Stimulated activated CD8-positive, alpha-beta memory T cell treated with anti-CD3 and anti-CD28 coated beads, Interleukin-12 subunit alpha, Interleukin-12 subunit beta, amount 100 ng/mL, for 1 hour (primary cell): Measurements from ENCODE around the gene GIGYF2.

Source experiments
- DNase-seq: peaks from one replicate; pipeline ENCODE4 v3.0.0-alpha.2; 2020; ENCODE audit warnings: low read depth

GIGYF2 gene

DNA sequence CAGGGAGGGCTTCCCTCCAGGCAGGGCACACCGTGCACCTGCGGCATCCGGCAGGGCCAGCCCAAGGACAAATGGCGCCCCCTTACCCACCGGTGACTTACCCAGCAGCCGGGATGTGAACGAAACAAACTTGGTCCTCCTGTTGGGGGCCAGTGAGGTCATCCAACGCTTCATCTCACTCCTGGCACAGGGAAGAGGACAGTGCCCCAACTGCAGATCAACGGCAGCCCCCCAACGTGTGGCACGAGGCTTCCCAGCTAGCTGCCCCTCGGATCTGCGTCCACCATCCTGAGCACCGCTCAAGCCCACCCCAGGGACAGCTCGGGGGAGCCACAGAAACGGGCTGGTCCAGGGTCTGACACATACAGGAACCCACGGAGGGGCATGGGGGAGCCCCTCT is 185.0 kb downstream of the GIGYF2 start:
- no peak for DNase-seq

DNA sequence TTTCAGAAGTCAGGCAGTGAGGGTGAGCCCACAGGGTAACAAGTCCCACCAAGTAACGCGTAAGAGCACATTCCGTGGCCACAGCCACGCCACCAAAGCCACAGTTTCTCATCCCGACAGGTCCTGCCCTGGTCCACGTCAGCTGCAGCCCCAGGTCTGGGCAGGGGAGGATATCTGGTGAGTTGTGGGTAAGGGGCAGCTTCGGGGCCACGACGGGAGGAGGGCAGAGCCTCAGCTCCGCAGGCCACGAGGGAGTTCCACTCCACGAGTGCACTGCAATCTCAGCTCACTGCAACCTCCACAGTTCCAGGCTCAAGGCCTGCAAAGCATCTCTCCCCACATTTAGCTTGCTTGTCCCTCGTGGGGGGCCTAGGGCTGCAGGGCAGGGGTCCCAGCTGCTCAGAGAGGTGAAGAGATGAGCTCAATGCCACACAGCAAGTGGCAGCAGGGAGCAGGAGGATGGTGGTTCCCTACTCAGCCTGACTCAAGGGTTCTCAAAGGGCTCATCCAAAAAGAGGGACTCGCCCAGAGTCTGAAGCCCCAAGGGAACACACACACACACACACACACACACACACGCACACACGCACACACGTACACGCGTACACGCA is 185.5 kb downstream of the GIGYF2 start:
- DNase-seq: no peak

GRCh38 chr2:232883116-232883721 is 186.1 kb downstream of the GIGYF2 start:
- DNase-seq: no peak

DNA sequence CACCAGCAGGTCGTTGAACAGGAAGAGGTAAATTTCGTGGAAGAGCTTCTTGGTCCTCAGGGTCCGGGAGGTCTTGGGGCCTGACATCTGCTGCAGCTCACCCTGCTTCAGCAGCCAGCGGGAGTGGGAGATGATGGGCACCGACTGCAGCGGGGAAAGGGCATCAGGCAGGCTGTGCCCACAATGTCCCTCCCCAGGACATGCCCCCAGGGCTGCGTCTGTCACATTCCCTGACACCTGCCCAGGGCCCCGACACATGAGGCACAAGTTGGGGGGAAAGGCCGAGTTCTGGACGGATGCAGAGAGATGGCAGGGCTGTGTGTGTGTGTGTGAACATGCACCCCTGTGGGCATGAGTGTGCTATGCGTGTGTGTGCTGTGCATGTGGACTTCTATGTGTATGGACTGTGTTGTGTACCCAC is 186.9 kb downstream of the GIGYF2 start:
- DNase-seq: no peak

DNA sequence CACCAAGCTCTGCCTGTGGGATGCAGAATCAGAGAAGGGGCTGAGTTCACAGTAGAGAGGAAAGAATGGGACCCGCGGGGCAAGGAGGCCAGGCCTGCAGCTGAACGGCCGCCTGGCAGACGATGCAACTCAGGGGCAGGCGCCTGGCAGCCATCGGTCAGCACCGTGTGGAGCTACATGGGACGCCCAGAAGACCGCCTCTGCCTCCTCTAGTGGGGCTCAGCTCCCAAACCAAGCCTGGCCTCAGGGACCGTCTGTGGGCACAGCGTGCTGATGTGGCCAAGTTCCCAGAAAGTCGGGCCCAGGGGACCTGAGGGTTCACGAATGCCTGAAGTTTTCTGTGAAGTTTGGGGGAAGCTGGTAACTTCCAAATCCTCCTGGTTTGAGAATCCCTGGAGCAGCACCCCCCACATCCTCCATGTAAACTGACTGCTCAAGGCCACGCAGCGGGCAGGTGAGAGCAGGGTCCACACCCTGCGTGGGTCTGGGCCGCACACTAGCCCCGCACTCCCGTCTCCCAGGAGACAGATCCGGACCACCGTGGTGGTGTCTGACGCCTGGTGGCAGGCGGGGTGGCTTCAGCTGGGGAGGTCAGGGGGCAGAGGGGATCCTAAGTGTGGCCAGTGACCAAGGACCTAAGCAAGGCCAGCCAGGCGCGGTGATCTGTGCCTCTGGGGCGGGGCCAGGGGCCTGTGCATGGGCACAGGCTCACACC is 187.6 kb downstream of the GIGYF2 start:
- no peak for DNase-seq

DNA sequence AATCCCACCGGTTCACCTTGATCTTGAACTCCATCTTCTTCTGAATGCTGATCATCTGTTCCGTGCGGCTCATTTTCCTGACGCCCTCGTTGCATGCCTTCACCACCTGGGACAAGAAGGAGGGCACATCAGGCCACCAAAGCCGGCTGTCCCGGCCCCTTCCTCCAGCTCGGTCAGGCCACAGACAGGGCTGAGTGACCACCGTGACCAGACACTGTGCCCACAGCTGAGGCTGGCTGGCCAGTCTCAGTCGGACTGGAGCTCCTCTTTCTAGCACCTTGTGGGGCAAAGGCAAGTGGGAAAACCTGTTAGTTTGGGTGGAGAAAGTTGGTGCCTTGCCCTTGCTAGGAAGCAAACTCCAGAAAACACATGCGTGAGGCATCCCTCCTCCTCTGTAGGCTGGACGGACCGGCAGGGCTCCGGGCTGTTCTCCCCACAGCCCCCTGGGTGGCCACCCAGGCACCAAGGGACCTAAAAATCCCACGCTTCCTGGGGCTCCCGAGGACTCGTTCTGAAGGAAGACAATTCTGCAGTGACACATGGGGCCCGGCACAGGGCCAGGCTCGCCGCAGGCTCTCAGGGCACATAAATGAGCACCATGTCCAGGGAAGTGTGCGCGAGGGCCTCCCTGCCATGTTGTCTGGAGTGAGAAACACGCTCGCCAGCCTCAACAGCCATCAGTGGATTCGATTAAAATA is 188.3 kb downstream of the GIGYF2 start:
- no peak for DNase-seq

DNA sequence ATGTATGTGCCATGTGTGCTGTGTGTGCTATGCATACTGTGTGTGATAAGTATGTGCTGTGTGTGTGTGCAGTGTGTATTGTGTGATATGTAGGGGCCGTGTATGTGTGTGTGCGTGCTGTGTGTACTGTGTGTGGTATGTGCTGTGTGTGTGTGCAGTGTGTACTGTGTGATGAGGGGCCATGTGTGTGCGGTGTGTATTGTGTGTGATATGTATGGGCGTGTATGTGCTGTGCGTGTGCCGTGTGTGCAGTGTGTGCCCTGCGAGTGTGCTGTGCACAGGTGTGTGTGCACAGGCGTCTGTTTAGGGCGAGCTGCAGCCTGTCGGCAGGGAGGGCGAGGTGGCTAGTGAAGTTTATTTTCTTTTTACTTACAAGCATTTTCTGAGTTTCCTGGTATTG is 189.0 kb downstream of the GIGYF2 start:
- DNase-seq: no peak

GRCh38 chr2:232886632-232887031 is 189.5 kb downstream of the GIGYF2 start:
- no peak for DNase-seq

- DNase-seq: no peak
Observed at GRCh38 chr2:232887171-232887850, 190.2 kb downstream of the GIGYF2 start.

DNA sequence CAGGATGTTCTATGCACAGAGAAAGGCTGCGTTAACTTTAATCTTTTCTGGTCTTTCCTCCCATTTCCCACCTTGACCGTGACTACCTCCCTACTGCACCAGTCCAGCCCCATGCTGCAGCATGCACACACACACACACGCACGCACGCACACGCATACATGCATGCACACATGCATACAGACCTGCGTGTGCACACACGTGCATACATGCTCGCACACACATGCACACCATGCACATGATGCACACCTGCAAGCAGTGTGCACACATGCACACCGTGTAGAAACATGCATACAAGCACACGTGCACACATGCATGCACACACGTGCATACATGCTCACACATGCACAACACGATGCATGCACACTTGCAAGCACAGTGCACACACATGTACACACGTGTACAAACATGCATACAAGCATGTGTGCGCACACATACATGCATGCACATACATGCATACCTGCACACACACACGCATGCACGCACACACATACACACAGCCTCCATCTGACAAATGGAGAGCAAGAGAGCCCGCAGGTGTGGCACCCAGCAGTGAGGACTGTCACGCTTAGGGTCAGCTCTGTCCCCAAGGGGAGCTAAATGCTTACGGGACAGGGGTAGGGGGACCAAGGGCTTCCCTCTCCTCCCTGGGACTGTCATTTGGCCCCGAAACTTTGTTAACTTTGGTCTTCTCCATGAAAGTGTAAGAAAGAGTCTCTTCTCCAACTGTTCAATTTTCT is 191.1 kb downstream of the GIGYF2 start:
- DNase-seq: no peak

DNA sequence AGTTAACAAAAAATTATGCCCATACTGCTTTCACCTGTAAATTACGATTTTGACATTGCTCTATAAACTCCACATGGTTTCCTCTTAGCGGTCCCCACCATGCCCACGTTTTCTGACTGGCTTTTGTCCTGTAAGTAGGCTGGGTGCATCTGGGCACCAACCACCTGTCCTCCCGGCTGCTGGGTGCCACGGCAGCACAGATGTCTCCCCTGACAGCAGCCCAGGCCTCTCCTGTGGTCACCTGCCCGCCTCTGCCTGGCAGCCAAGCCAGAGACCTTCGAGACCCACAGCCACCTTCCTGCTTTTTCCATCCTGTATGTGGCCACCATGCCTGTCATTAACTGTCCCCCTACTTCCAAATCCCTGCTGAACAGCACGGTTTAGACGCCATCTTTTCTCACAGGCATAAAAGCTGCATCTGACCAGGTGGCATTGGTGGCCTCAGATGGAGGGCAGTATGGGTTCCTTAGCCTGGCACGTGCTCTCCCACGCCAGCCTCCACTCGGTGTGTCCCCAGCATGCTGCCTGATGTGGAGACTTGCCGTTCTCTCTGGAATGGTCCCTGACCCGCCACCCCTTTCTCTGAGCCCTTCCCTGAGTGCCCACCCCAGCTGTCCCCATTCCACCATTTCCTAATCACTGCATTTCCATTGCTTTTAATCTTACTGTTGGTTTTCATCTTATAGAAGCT is 191.9 kb downstream of the GIGYF2 start:
- no peak for DNase-seq

GRCh38 chr2:232889876-232890401 is 192.8 kb downstream of the GIGYF2 start:
- DNase-seq: no peak

DNA sequence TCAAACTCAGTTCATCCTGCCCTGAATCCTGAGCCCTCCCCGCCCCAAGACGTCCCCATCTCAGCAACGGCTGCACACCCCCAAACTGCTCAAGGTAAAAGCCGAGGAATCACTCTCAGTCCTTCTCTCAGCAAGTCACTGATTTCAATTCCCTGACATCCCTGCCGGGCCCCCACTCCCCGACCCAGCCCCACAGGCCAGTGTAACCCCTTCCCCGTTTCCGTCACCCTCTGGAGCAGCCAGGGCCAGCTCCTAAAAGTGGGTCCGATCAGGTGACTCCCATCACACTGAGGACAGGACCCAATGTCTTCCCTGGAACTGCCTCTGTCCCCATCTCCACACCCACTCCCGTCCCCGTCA is 193.4 kb downstream of the GIGYF2 start:
- no peak for DNase-seq

DNA sequence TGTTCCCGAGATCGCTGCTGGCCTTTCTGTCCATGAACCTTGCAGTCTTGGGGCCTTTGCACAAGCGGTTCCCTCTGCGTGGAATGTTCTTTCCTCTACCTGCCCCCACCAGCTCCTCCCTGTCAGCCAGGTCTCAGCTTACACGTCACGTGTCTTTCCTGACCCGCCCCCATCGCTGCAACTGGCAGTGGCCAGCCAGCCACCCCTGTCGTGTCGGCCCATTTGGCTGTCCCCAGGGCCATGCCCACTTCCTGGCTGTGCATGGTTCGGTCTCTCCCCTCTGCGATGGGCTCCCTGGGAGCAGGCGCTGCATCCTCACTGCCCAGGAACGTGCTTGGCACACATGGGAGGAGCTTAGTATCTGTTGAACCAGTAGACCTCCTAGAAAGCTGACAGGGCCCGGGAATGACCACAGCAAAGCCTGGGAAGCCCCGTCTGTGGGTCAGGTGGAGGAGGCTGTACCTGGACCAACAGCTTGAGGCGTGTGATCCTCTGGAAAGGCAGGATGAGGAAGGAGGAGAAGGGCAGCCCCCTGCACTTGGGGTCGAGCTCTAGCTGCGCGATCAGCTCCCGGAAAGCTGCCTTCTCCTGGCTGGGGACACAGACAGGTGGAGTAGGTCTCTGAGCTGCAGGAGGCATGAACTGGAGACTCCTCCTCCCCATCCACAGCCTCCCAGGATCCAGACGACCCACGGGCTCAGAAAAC is 193.9 kb downstream of the GIGYF2 start:
- no peak for DNase-seq

DNA sequence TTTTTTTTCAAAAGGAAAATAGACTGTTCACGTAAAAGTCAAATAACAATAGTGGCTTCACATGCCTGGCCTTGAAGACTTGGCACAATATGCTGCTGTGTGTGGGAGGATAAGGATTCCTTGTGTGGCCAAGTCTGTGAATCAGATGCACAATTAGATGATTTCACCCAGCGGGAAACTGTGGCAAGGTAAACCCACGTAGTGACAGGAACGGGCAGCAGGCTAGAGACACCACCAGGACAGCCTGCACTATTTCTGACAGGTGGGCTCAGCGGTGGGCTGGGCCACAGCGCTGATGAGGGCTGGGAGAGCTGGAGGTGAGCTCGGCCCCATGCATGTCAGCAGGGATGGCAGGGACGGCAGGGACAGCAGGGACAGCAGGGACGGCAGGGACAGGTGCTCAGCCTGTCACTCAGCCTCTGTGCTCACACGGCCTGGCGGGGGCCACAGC is 194.5 kb downstream of the GIGYF2 start:
- no peak for DNase-seq

DNA sequence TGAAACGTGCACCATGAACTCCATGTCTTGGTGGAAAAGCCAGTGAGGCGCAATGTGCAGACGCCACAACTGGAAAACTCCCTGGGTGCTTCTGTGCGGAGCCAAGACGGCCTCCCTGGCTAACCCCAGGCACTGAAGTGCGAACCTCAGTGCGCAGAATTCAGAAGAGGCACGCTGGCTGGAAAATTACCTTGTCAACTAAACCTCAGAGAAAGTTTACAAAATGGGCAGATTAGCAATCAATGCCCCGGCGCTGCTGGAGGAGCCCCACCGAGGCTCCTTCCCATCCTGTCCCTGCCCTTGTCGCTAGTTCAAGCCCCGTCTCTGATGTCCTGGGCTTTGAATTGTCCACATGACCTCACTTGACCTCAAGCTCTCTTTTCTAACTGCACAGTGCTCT is 195.1 kb downstream of the GIGYF2 start:
- no peak for DNase-seq

DNA sequence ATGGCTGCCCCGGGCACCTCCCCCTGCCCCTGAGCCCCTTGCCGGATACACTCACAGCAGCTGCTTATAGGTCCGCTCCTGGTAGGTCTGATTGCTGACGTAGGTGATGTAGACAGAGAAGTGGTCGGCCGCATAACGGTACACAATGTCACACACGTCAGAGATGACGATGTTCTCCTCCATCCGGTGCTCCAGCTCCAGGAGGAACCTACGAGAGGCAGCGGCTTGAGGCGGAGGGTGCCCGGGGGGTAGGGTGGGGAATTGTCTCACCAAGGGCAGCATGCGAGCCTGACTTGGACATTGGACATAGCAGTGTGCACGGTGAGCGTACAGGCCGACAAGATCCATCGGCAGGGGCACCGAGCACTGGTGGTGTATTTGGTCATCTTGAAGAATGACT is 195.7 kb downstream of the GIGYF2 start:
- DNase-seq: no peak

DNA sequence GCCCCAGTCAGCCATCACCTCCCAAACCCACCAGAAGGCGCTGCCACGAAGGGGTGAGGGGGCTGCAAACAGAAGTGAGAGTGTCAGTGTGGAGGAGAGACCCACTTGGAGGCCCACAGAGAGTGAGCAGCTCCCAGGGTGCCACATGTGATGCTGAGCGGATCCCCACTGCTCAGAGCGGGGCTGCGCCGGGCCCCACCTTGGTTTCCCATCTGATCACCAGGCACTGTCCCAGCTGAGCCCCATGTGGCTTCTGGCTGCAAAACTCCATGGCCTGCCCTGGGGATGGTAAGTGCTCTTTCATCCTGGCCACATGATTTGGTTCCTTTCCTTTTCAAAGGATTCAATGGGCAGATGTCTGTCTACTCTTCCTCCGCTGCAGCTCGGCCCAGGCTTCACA is 196.7 kb downstream of the GIGYF2 start:
- no peak for DNase-seq

- no peak for DNase-seq
Observed at GRCh38 chr2:232894251-232894650, 197.1 kb downstream of the GIGYF2 start.

DNA sequence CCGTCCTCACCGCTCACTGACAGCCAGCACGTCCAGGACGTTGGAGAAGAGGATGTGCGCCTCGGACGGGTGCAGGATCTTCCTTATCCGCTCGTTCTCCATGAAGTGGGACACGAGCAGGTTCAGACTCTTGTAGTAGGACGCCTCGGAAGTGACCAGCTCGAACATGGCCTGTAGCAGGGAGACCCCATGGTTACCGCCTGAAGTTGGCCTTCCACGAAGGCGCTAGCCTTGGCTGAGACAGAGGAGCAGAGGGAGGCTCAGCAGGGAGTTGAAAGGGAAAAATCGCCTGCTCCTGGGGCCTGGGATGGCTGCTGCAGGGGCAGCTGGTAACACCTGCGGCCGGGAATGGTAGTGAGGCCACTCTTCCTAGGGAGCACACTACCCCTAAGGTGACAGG is 197.6 kb downstream of the GIGYF2 start:
- no peak for DNase-seq
